SU-DHL-6 (cell line): ENCODE data around the gene RFFL.
A peak's percentile ranks its signal among the peaks of the same experiment; 100 is the strongest.

Experiments used
- CTCF ChIP-seq: fragments of 200-600 bp; sonication (generic); IDR thresholded peaks from one replicate; pipeline ENCODE4 v1.5.1; 2017; ENCODE audit warnings: antibody characterized with exemption, mild to moderate bottlenecking, low read length, moderate library complexity; ENCODE audit not compliant: insufficient read depth, poor library complexity, severe bottlenecking
- EZH2phosphoT487 ChIP-seq: fragments of 200-600 bp; sonication (generic), shearing (Covaris generic); conservative IDR thresholded peaks from 2 replicates; pipeline ENCODE4 v1.6.1; 2018; ENCODE audit warnings: mild to moderate bottlenecking, antibody characterized with exemption, low read length, moderate library complexity, mixed read lengths

GRCh38 chr17:34980681-34981537 is 82.6 kb downstream of the RFFL start:
- TF ChIP-seq CTCF (peak; percentile 24), EZH2phosphoT487 (no peak)
